ENCODE results near the gene DNAH11. TPM values are rescaled to one million over a fixed set of nuclear protein-coding genes. Genes with fewer than 3 reads are reported as not detected.

Gene DNAH11
- total RNA-seq, 4 donors from 2014 or later, result 0.20 to 2.5 (median 0.71) TPM

- TF ChIP-seq CTCF (IDR thresholded peaks at IDR 0.05) (no peak), EP300 (IDR thresholded peaks at IDR 0.05) (no peak), POLR2A (IDR thresholded peaks at IDR 0.05) (no peak)
- DNase-seq (ENCODE audit: low spot score in 2 of 2), result no peak
- H3K36me3 ChIP-seq, result no peaks in the 10 kb centered on the region
- no peaks in the 10 kb centered on the region for H3K4me1 ChIP-seq
- no peaks in the 10 kb centered on the region for H3K27me3 ChIP-seq
- H3K9me3 ChIP-seq, result peaks cover 0 to 4% (median 0%) of the 10 kb centered on the region in 4 donors
- no peak overlapping the region for H3K27ac ChIP-seq
- H3K4me3 ChIP-seq, result no peak overlapping the region
- WGBS, 2 donors, result 41 to 44% methylated on average over 4 of the region's 4 CpGs
These were observed 161.5 kb downstream of the DNAH11 start for GRCh38 chr7:21704359-21704758.

- Histone ChIP-seq H3K4me1 (no peaks in the 10 kb centered on the region), H3K27me3 (no peaks in the 10 kb centered on the region), H3K27ac (no peak overlapping the region), H3K9me3 (no peaks in the 10 kb centered on the region), H3K4me3 (no peak overlapping the region), H3K36me3 (no peaks in the 10 kb centered on the region)
- WGBS, 2 donors, result 86 to 96% methylated on average over 3 of the region's 3 CpGs
- TF ChIP-seq POLR2A (IDR thresholded peaks at IDR 0.05) (no peak), EP300 (IDR thresholded peaks at IDR 0.05) (no peak), CTCF (IDR thresholded peaks at IDR 0.05) (no peak)
- DNase-seq (ENCODE audit: low spot score in 2 of 2), result no peak
These were observed 163.3 kb downstream of the DNAH11 start for GRCh38 chr7:21706131-21706530.

GRCh38 chr7:21707566-21707965, 164.7 kb downstream of the DNAH11 start:
- H3K9me3 ChIP-seq, result no peaks in the 10 kb centered on the region
- no peaks in the 10 kb centered on the region for H3K36me3 ChIP-seq
- H3K27me3 ChIP-seq, result no peaks in the 10 kb centered on the region
- no peak for DNase-seq (ENCODE audit: low spot score in 2 of 2)
- 90 to 91% methylated on average over 7 of the region's 7 CpGs for WGBS, 2 donors
- TF ChIP-seq POLR2A (IDR thresholded peaks at IDR 0.05) (no peak), CTCF (IDR thresholded peaks at IDR 0.05) (no peak), EP300 (IDR thresholded peaks at IDR 0.05) (no peak)
- H3K27ac ChIP-seq, result no peak overlapping the region
- no peaks in the 10 kb centered on the region for H3K4me1 ChIP-seq
- no peak overlapping the region for H3K4me3 ChIP-seq

- no peak for TF ChIP-seq POLR2A (IDR thresholded peaks at IDR 0.05)
- no peak for TF ChIP-seq EP300 (IDR thresholded peaks at IDR 0.05)
- TF ChIP-seq CTCF (IDR thresholded peaks at IDR 0.05), result no peak
- H3K4me3 ChIP-seq, result no peak overlapping the region
- H3K36me3 ChIP-seq, result no peaks in the 10 kb centered on the region
- no peak for DNase-seq (ENCODE audit: low spot score in 2 of 2)
- H3K27me3 ChIP-seq, result no peaks in the 10 kb centered on the region
- H3K4me1 ChIP-seq, result no peaks in the 10 kb centered on the region
- no peaks in the 10 kb centered on the region for H3K9me3 ChIP-seq
- H3K27ac ChIP-seq, result no peak overlapping the region
- 88 to 89% methylated on average over 6 of the region's 6 CpGs for whole genome bisulfite sequencing, 2 donors
These were observed 165.3 kb downstream of the DNAH11 start for GRCh38 chr7:21708096-21708495.

GRCh38 chr7:21717323-21717722, 174.5 kb downstream of the DNAH11 start:
- WGBS, 2 donors, result 82 to 85% methylated on average over 5 of the region's 5 CpGs
- Histone ChIP-seq H3K9me3 (no peaks in the 10 kb centered on the region), H3K27ac (no peak overlapping the region), H3K4me3 (no peak overlapping the region), H3K4me1 (no peaks in the 10 kb centered on the region), H3K27me3 (no peaks in the 10 kb centered on the region), H3K36me3 (no peaks in the 10 kb centered on the region)
- DNase-seq (ENCODE audit: low spot score in 2 of 2), result no peak
- TF ChIP-seq EP300 (IDR thresholded peaks at IDR 0.05), result no peak
- no peak for TF ChIP-seq CTCF (IDR thresholded peaks at IDR 0.05)
- TF ChIP-seq POLR2A (IDR thresholded peaks at IDR 0.05), result no peak

All from tibial nerve (tissue), 4 donors.